ENCODE measurements around the gene CRYGD.

DNA sequence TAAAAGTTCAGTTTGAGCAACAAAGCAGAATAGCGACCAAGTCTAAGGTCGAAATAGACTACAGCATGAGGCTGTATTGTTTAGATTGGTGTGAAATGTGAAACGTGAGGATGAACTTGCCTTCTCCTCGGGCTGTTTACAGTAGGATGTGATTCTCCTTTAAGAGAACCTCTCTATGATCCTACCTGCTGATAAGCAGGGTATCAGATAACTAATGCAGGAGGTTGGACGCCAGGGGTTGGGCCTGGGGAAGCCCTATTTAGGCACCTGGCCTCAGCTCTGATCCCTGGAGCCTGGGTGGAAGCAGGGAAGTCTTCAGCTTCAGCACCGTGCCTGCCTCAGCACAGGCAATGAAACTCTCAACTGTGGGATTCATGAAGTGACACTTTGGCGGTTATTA is 11.4 kb downstream of the CRYGD start:
- TF ChIP-seq, protein P1, sequence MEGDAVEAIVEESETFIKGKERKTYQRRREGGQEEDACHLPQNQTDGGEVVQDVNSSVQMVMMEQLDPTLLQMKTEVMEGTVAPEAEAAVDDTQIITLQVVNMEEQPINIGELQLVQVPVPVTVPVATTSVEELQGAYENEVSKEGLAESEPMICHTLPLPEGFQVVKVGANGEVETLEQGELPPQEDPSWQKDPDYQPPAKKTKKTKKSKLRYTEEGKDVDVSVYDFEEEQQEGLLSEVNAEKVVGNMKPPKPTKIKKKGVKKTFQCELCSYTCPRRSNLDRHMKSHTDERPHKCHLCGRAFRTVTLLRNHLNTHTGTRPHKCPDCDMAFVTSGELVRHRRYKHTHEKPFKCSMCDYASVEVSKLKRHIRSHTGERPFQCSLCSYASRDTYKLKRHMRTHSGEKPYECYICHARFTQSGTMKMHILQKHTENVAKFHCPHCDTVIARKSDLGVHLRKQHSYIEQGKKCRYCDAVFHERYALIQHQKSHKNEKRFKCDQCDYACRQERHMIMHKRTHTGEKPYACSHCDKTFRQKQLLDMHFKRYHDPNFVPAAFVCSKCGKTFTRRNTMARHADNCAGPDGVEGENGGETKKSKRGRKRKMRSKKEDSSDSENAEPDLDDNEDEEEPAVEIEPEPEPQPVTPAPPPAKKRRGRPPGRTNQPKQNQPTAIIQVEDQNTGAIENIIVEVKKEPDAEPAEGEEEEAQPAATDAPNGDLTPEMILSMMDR (conservative IDR thresholded peaks at IDR 0.05), result no peak
- TF ChIP-seq ZFX (IDR thresholded peaks at IDR 0.05), result no peak
